Lower leg skin (tissue), 4 donors: ENCODE measurements around the gene FLYWCH1. TPM values are rescaled to one million over a fixed set of nuclear protein-coding genes. Genes with fewer than 3 reads are reported as not detected.
A peak's percentile ranks its signal among the peaks of the same experiment; 100 is the strongest.

Experiments used
- DNase-seq, 2 donors: peaks; one replicate each; pipeline ENCODE4 v3.0.0-alpha.2; 2019; ENCODE audit warnings: low spot score in 2 of 2
- H3K4me3 ChIP-seq: fragments of 200-600 bp; sonication (generic); 2 replicates; pipeline ENCODE4 v1.5.1; 2017; ENCODE audit warnings: mild to moderate bottlenecking, low read depth; ENCODE audit not compliant: poor library complexity, severe bottlenecking
- CTCF ChIP-seq, 3 donors: fragments of 450-650 bp; IDR thresholded peaks; one replicate each; pipeline ENCODE4 v1.5.1; 2016; ENCODE audit warnings: antibody characterized with exemption in 3 of 3, mild to moderate bottlenecking in 3 of 3, moderate library complexity in 2 of 3
- POLR2A ChIP-seq, 2 donors: fragments of 450-650 bp; IDR thresholded peaks; one replicate each; pipeline ENCODE4 v1.6.1; 2016 to 2017; ENCODE audit warnings: antibody characterized with exemption in 2 of 2, mild to moderate bottlenecking in 1 of 2, moderate library complexity in 1 of 2
- WGBS, 2 donors: methylation state at CpG; one replicate each; pipeline ENCODE4 v1.1.5; 2018; 5-methylcytosine and 5-hydroxymethylcytosine counted together
- intact Hi-C: fragments of 100-400 bp; cut with DNase I; formaldehyde crosslinking; loops from one replicate; pipeline ENCODE4 v1.15.0; 2023; ENCODE audit warnings: low total_unique reads
- total RNA-seq, 4 donors: library from RNA; depleted of rRNA; stranded (reverse); fragments of >200 nt; gene quantifications; one replicate each; pipeline ENCODE4 v1.1.0, GENCODE V29; 2016

The FLYWCH1 gene
- total RNA-seq, 4 donors from 2014 or later = 36.9 to 61.4 (median 46.0) TPM

GRCh38 chr16:2955779-2956578, 44.2 kb downstream of the FLYWCH1 start:
- H3K4me3 ChIP-seq = no peak overlapping the region
- 33 to 39% methylated on average over 17 to 20 of the region's 21 CpGs for WGBS, 2 donors
- peak in 1 of 2 donors; percentile 75 for DNase-seq
- TF ChIP-seq CTCF (IDR thresholded peaks at IDR 0.05) (no peak), POLR2A (IDR thresholded peaks at IDR 0.05) (no peak)
- intact Hi-C loops = no loop called here

GRCh38 chr16:2956579-2956956, 44.8 kb downstream of the FLYWCH1 start:
- WGBS, 2 donors = 83 to 84% methylated on average over 10 of the region's 11 CpGs
- H3K4me3 ChIP-seq = no peak overlapping the region
- intact Hi-C loops = no loop called here
- TF ChIP-seq POLR2A (IDR thresholded peaks at IDR 0.05) (no peak), CTCF (IDR thresholded peaks at IDR 0.05) (no peak)
- DNase-seq = no peak

GRCh38 chr16:2959206-2959605, 47.5 kb downstream of the FLYWCH1 start:
- intact Hi-C loops = no loop called here
- TF ChIP-seq POLR2A (IDR thresholded peaks at IDR 0.05) (no peak), CTCF (IDR thresholded peaks at IDR 0.05) (no peak)
- no peak for DNase-seq
- 46 to 65% methylated on average over 10 of the region's 10 CpGs for WGBS, 2 donors
- H3K4me3 ChIP-seq = no peak overlapping the region

- H3K4me3 ChIP-seq = no peak overlapping the region
- no peak for TF ChIP-seq POLR2A (IDR thresholded peaks at IDR 0.05)
- no peak for TF ChIP-seq CTCF (IDR thresholded peaks at IDR 0.05)
- peak in 1 of 2 donors; percentile 86 for DNase-seq
- intact Hi-C loops = no loop called here
- WGBS, 2 donors = 67 to 68% methylated on average over 16 to 17 of the region's 17 CpGs
These were observed 48.7 kb downstream of the FLYWCH1 start for GRCh38 chr16:2960183-2961010.

GRCh38 chr16:2962334-2963073, 50.8 kb downstream of the FLYWCH1 start:
- intact Hi-C loops = no loop called here
- H3K4me3 ChIP-seq = no peak overlapping the region
- peak in 1 of 2 donors; percentile 81 for DNase-seq
- TF ChIP-seq CTCF (IDR thresholded peaks at IDR 0.05) (no peak), POLR2A (IDR thresholded peaks at IDR 0.05) (no peak)
- WGBS, 2 donors = 11 to 26% methylated on average over 13 to 20 of the region's 28 CpGs
